H1 (cell line): ENCODE results near the gene AMOTL2. TPM values are rescaled to one million over a fixed set of nuclear protein-coding genes. Genes with fewer than 3 reads are reported as not detected.

Experiments used
- CTCF ChIA-PET: fragments of 300-600 bp; sonication (Branson Sonifier 250); formaldehyde crosslinking; loops from one replicate; lab custom pipeline; 2021; ENCODE audit not compliant: partially characterized antibody; lab: Charles Lee
- POLR2A ChIA-PET: fragments of 300-600 bp; sonication (Branson Sonifier 250); formaldehyde crosslinking; loops from one replicate; lab custom pipeline; 2021; ENCODE audit warnings: inconsistent platforms; ENCODE audit not compliant: partially characterized antibody; lab: Charles Lee
- DNase-seq, 2 experiments: peaks; one replicate each; pipeline versions ENCODE4 v3.0.0 to v3.0.0-alpha.2; 2010 to 2022; ENCODE audit warnings: low spot score in 2 of 2, low read depth in 1 of 2, mixed read lengths in 1 of 2
- FAIRE-seq: peaks from 2 replicates; lab custom pipeline; 2011; peaks lifted over from hg19 to GRCh38; lab: Jason Lieb, UNC
- H2AFZ ChIP-seq: 2 replicates; pipeline ENCODE4 v1.8.1; 2012; ENCODE audit warnings: low read length, inconsistent platforms
- H2AK5ac ChIP-seq: 2 replicates; pipeline ENCODE4 v1.6.1; 2013; ENCODE audit warnings: low read depth, low read length
- H2BK120ac ChIP-seq: replicated peaks from 2 replicates; pipeline ENCODE3; 2013; ENCODE audit warnings: low read depth, low read length, inconsistent platforms
- H2BK12ac ChIP-seq: 2 replicates; pipeline ENCODE4 v1.6.1; 2013; ENCODE audit warnings: low read depth, low read length
- H2BK15ac ChIP-seq: 2 replicates; pipeline ENCODE4 v1.6.1; 2013; ENCODE audit warnings: low read length
- H2BK20ac ChIP-seq: 2 replicates; pipeline ENCODE4 v1.6.1; 2013; ENCODE audit warnings: low read length
- H2BK5ac ChIP-seq: 2 replicates; pipeline ENCODE4 v1.6.1; 2013; ENCODE audit warnings: low read depth, low read length
- H3K14ac ChIP-seq: 2 replicates; pipeline ENCODE4 v1.6.1; 2013; ENCODE audit warnings: inconsistent platforms; ENCODE audit not compliant: insufficient read length
- H3K18ac ChIP-seq: 2 replicates; pipeline ENCODE4 v1.6.1; 2013; ENCODE audit warnings: low read length; ENCODE audit errors: extremely low read depth
- H3K23ac ChIP-seq: 2 replicates; pipeline ENCODE4 v1.6.1; 2013; ENCODE audit warnings: inconsistent platforms; ENCODE audit not compliant: insufficient read length
- H3K23me2 ChIP-seq: 2 replicates; pipeline ENCODE4 v1.6.1; 2013; ENCODE audit warnings: low read depth, low read length
- H3K27ac ChIP-seq: 2 replicates; pipeline ENCODE4 v1.6.1; 2011; ENCODE audit warnings: low read depth, low read length, inconsistent platforms
- H3K27me3 ChIP-seq, 4 experiments: replicated peaks in 1 of 4; 1 replicate in 1 of 4; 2 replicates in 3 of 4; pipeline versions ENCODE4 v1.6.1 to v1.8.1; 2011 to 2013; ENCODE audit warnings: low read length in 3 of 4, mild to moderate bottlenecking in 3 of 4, inconsistent platforms in 2 of 4, mixed read lengths in 2 of 4, moderate library complexity in 1 of 4; ENCODE audit not compliant: control insufficient read depth in 3 of 4, insufficient read depth in 3 of 4; ENCODE audit errors: extremely low read depth in 1 of 4
- H3K36me3 ChIP-seq, 4 experiments: 2 replicates each; pipeline versions ENCODE4 v1.6.1 to v1.8.1; 2011 to 2013; ENCODE audit warnings: mild to moderate bottlenecking in 4 of 4, low read length in 3 of 4, moderate library complexity in 2 of 4, control low read depth in 1 of 4, inconsistent platforms in 1 of 4; ENCODE audit not compliant: insufficient read depth in 4 of 4, control insufficient read depth in 2 of 4
- H3K4ac ChIP-seq: replicated peaks from 2 replicates; pipeline ENCODE3; 2013; ENCODE audit warnings: low read length, low read depth, mixed read lengths, inconsistent platforms; ENCODE audit not compliant: insufficient read length
- H3K4me1 ChIP-seq, 4 experiments: replicated peaks in 1 of 4; 1 replicate in 1 of 4; 2 replicates in 3 of 4; pipeline versions ENCODE4 v1.6.1 to v1.8.1; 2011 to 2013; ENCODE audit warnings: low read length in 3 of 4, inconsistent platforms in 2 of 4, mixed read lengths in 1 of 4; ENCODE audit not compliant: insufficient read depth in 4 of 4, control insufficient read depth in 3 of 4
- H3K4me2 ChIP-seq, 2 experiments: 2 replicates each; pipeline versions ENCODE4 v1.6.1 to v1.8.1; 2011 to 2013; ENCODE audit warnings: low read depth in 2 of 2, low read length in 2 of 2, control low read depth in 1 of 2, inconsistent platforms in 1 of 2, mild to moderate bottlenecking in 1 of 2; ENCODE audit not compliant: insufficient read depth in 1 of 2
- H3K4me3 ChIP-seq, 4 experiments: fragments of 200-600, 300-600 bp in 1 of 4; sonication (generic), shearing (Covaris generic), sonication (Bioruptor Twin) in 1 of 4; 2 replicates each; pipeline versions ENCODE4 v1.5.1 to v1.8.1; 2011 to 2016; ENCODE audit warnings: low read length in 4 of 4, low read depth in 3 of 4, control low read depth in 2 of 4, inconsistent platforms in 2 of 4, mild to moderate bottlenecking in 2 of 4, mixed read lengths in 1 of 4, moderate library complexity in 1 of 4; ENCODE audit not compliant: insufficient read depth in 2 of 4; ENCODE audit errors: extremely low read depth in 1 of 4
- H3K56ac ChIP-seq: replicated peaks from 2 replicates; pipeline ENCODE3; 2013; ENCODE audit warnings: low read depth, mild to moderate bottlenecking, mixed read lengths, low read length, inconsistent platforms; ENCODE audit not compliant: insufficient read length
- H3K79me1 ChIP-seq: 2 replicates; pipeline ENCODE4 v1.6.1; 2013; ENCODE audit warnings: low read depth, low read length, control low read depth
- H3K79me2 ChIP-seq, 2 experiments: 2 replicates each; pipeline versions ENCODE4 v1.6.1 to v1.8.1; 2012 to 2013; ENCODE audit warnings: low read length in 2 of 2, mild to moderate bottlenecking in 2 of 2, inconsistent platforms in 1 of 2; ENCODE audit not compliant: insufficient read depth in 2 of 2, control insufficient read depth in 1 of 2
- H3K9ac ChIP-seq, 4 experiments: replicated peaks in 1 of 4; 1 replicate in 1 of 4; 2 replicates in 3 of 4; pipeline versions ENCODE4 v1.6.1 to v1.8.1; 2011 to 2013; ENCODE audit warnings: low read depth in 3 of 4, low read length in 3 of 4, control low read depth in 2 of 4, mild to moderate bottlenecking in 2 of 4, moderate library complexity in 2 of 4, inconsistent platforms in 1 of 4; ENCODE audit errors: extremely low read depth in 1 of 4
- H3K9me3 ChIP-seq, 2 experiments: 2 replicates each; pipeline versions ENCODE4 v1.6.1 to v1.8.1; 2012 to 2013; ENCODE audit warnings: mild to moderate bottlenecking in 2 of 2, moderate library complexity in 2 of 2, control low read depth in 1 of 2, inconsistent platforms in 1 of 2, low read depth in 1 of 2, low read length in 1 of 2, mixed read lengths in 1 of 2; ENCODE audit not compliant: insufficient read depth in 2 of 2
- H4K20me1 ChIP-seq, 2 experiments: replicated peaks in 1 of 2; 2 replicates each; pipeline versions ENCODE3 to v1.8.1; 2011 to 2013; ENCODE audit warnings: inconsistent platforms in 2 of 2, low read length in 2 of 2, mild to moderate bottlenecking in 1 of 2; ENCODE audit not compliant: insufficient read depth in 2 of 2, control insufficient read depth in 1 of 2
- H4K5ac ChIP-seq: 2 replicates; pipeline ENCODE4 v1.6.1; 2013; ENCODE audit warnings: low read length, low read depth, mixed read lengths, inconsistent platforms; ENCODE audit not compliant: insufficient read length
- H4K8ac ChIP-seq: 2 replicates; pipeline ENCODE4 v1.8.0; 2013; ENCODE audit warnings: mild to moderate bottlenecking, moderate library complexity, low read length, inconsistent platforms; ENCODE audit not compliant: insufficient read depth; ENCODE audit errors: extremely low read depth
- H4K91ac ChIP-seq: replicated peaks from 2 replicates; pipeline ENCODE3; 2013; ENCODE audit warnings: low read length, mixed read lengths, inconsistent platforms; ENCODE audit not compliant: insufficient read length
- BRCA1 ChIP-seq: IDR thresholded peaks from 2 replicates; pipeline ENCODE4 v1.6.1; 2012; ENCODE audit warnings: low read depth, low read length, improper control_type of control experiment
- CBX5 ChIP-seq: fragments of 300-800, 300-1000 bp; sonication (generic); IDR thresholded peaks from 2 replicates; pipeline ENCODE4 v1.7.1; 2016; ENCODE audit warnings: antibody characterized with exemption, low read length, low read depth
- CHD1 ChIP-seq: IDR thresholded peaks from 2 replicates; pipeline ENCODE4 v1.6.1; 2012; ENCODE audit warnings: low read depth, low read length, improper control_type of control experiment
- EGR1 ChIP-seq: IDR thresholded peaks from 2 replicates; pipeline ENCODE4 v1.6.1; 2011; ENCODE audit warnings: low read depth, low read length, borderline replicate concordance
- FOSL1 ChIP-seq: IDR thresholded peaks from 2 replicates; pipeline ENCODE4 v1.6.1; 2011; ENCODE audit warnings: mild to moderate bottlenecking, low read depth, low read length, moderate library complexity; ENCODE audit not compliant: insufficient read depth
- KDM1A ChIP-seq: fragments of 200-600, 300-600 bp; sonication (generic); IDR thresholded peaks from 2 replicates; pipeline ENCODE4 v1.7.1; 2016; ENCODE audit warnings: mild to moderate bottlenecking, low read length, borderline replicate concordance
- NRF1 ChIP-seq: IDR thresholded peaks from 2 replicates; pipeline ENCODE4 v1.6.1; 2011; ENCODE audit warnings: mild to moderate bottlenecking, low read depth, low read length, improper control_type of control experiment
- RBBP5 ChIP-seq: IDR thresholded peaks from 2 replicates; pipeline ENCODE4 v1.7.1; 2012; ENCODE audit warnings: low read depth, mild to moderate bottlenecking, inconsistent platforms, low read length, moderate library complexity, borderline replicate concordance
- RFX5 ChIP-seq: IDR thresholded peaks from 2 replicates; pipeline ENCODE4 v1.6.1; 2011; ENCODE audit warnings: low read depth, low read length, improper control_type of control experiment, borderline replicate concordance
- SAP30 ChIP-seq: fragments of 300-600 bp; sonication (generic); IDR thresholded peaks from 2 replicates; pipeline ENCODE4 v1.7.1; 2012; ENCODE audit warnings: low read length, moderate library complexity, mild to moderate bottlenecking, inconsistent platforms; ENCODE audit not compliant: insufficient read depth, insufficient replicate concordance
- SP1 ChIP-seq: IDR thresholded peaks from 2 replicates; pipeline ENCODE4 v1.6.1; 2011; ENCODE audit warnings: low read depth, low read length
- TAF1 ChIP-seq: IDR thresholded peaks from 2 replicates; pipeline ENCODE4 v1.6.1; 2011; ENCODE audit warnings: mild to moderate bottlenecking, low read depth, low read length
- TAF7 ChIP-seq: optimal IDR thresholded peaks from 2 replicates; pipeline ENCODE3; 2011; ENCODE audit warnings: low read depth, mild to moderate bottlenecking, inconsistent platforms, low read length, moderate library complexity, borderline replicate concordance
- WGBS, 2 experiments: shearing (Covaris generic) in 1 of 2; methylation state at CpG; one replicate each; pipeline versions ENCODE4 v1.1.6 to v1.1.7; 2013 to 2015; ENCODE audit warnings: low lambda C conversion rate in 2 of 2, mixed read lengths in 2 of 2, inconsistent platforms in 1 of 2, low coverage in 1 of 2, missing lambda C conversion rate in 1 of 2; ENCODE audit not compliant: insufficient replicate concordance in 2 of 2, insufficient coverage in 1 of 2, insufficient read length in 1 of 2; ENCODE audit errors: extremely low coverage in 1 of 2, missing lambda C conversion rate in 1 of 2; 5-methylcytosine and 5-hydroxymethylcytosine counted together
- polyA plus RNA-seq, 7 experiments: library from polyadenylated mRNA; depleted of rRNA in 3 of 7; stranded (reverse) in 5 of 7; unstranded in 2 of 7; fragments of >200 nt in 5 of 7; fragments of 200-250 nt in 2 of 7; gene quantifications; 1 replicate in 5 of 7; 2 replicates in 1 of 7; 4 replicates in 1 of 7; pipeline versions ENCODE4 v1.2.1 to v1.2.3, GENCODE V29; 2011 to 2013; ENCODE audit warnings: missing spikeins in 2 of 7, mixed read lengths in 2 of 7
- total RNA-seq: library from RNA; stranded (reverse); fragmentation: NEBNext Ultra II Directional; extraction: Animal tissue kit (Norgen Biotek cat#: 25700); gene quantifications from 2 replicates; pipeline ENCODE4 v1.2.1, GENCODE V29; 2021
- TF ChIP-seq, protein P1 (sequence below): IDR thresholded peaks from 2 replicates; pipeline ENCODE4 v1.6.1; 2012; ENCODE audit warnings: inconsistent platforms

AMOTL2 gene
- total and polyA plus RNA-seq, 2 of the 8 experiments (the other 6 are each of a cell fraction or from before 2014, with no cell fraction given) = 19.0 to 63.7 TPM

DNA sequence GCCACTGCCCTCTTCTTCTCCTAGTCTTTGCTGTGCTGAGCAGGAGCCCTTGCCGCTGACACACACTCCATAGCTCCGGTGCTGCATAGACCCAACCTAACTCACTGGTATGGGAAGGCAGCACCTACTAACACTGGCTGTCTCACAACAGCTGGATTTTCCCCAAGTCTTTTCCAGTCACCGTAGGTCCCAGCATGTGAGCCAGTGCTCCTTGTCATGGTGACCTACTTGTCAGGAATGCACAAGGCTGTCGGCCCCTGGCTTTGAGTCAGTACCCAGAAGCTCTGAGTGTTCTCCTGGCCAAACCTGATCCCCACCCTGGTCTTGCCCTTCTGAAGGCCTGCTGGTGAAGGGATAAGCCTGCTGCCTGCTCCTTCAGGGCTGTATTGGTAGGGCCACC is 25.7 kb downstream of the AMOTL2 start:
- no peak overlapping the region for H3K56ac ChIP-seq
- H4K5ac ChIP-seq = no peak overlapping the region
- no peak for FAIRE-seq
- H3K4me3 ChIP-seq = no peak overlapping the region
- peaks cover 0 to 5% (median 2%) of the 10 kb centered on the region in 4 experiments; a peak in 2 of 7 replicates for H3K4me1 ChIP-seq
- H3K27ac ChIP-seq = no peak overlapping the region
- ChIA-PET POLR2A (interaction anchor here (32.3 to 45.2 kb wide), 3 partner anchors 2 to 38 kb away, joined by 804 to 1731 read pairs (median 1731); partner anchors contain the start of gene AMOTL2), CTCF (interaction anchor here (1.1 to 4.0 kb wide), 8 partner anchors 11 to 126 kb away, joined by 3 to 23 read pairs (median 6); no protein-coding TSS in a partner anchor)
- H4K91ac ChIP-seq = no peak overlapping the region
- no peak overlapping the region for H3K4me2 ChIP-seq
- no peaks in the 10 kb centered on the region for H3K23me2 ChIP-seq
- no peak overlapping the region for H3K23ac ChIP-seq
- no peak overlapping the region for H4K8ac ChIP-seq
- no peaks in the 10 kb centered on the region for H4K20me1 ChIP-seq
- H3K9ac ChIP-seq = no peak overlapping the region
- no peaks in the 10 kb centered on the region for H3K27me3 ChIP-seq
- no peaks in the 10 kb centered on the region for H3K79me1 ChIP-seq
- H2AK5ac ChIP-seq = no peak overlapping the region
- no peak overlapping the region for H3K18ac ChIP-seq
- no peak overlapping the region for H2BK120ac ChIP-seq
- TF ChIP-seq, protein P1, sequence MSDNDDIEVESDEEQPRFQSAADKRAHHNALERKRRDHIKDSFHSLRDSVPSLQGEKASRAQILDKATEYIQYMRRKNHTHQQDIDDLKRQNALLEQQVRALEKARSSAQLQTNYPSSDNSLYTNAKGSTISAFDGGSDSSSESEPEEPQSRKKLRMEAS = no peak
- TF ChIP-seq EGR1 (no peak), TAF1 (no peak), BRCA1 (no peak), SAP30 (no peak), TAF7 (no peak), RFX5 (no peak), RBBP5 (no peak), NRF1 (no peak), KDM1A (no peak), FOSL1 (no peak), SP1 (no peak), CBX5 (no peak), CHD1 (no peak)
- H2BK20ac ChIP-seq = no peak overlapping the region
- no peak overlapping the region for H2AFZ ChIP-seq
- H2BK5ac ChIP-seq = peak overlapping the region; percentile 6; the same call in 1 of the 2 replicates
- no peaks in the 10 kb centered on the region; a peak in 1 of 4 replicates for H3K9me3 ChIP-seq
- no peaks in the 10 kb centered on the region; a peak in 1 of 8 replicates for H3K36me3 ChIP-seq
- peak overlapping the region; percentile 64; the same call in 1 of the 2 replicates for H2BK12ac ChIP-seq
- 88% methylated on average over 4 of the region's 4 CpGs; no CpG with 5 or more reads in 1 of the 2 experiments for WGBS, 2 experiments
- no peak overlapping the region for H2BK15ac ChIP-seq
- H3K14ac ChIP-seq = no peak overlapping the region
- H3K4ac ChIP-seq = no peak overlapping the region
- DNase-seq = no peak
- no peaks in the 10 kb centered on the region for H3K79me2 ChIP-seq
